WERI-Rb-1 (cell line): ENCODE data around the gene ZSWIM8.

Source experiments
- DNase-seq: peaks from one replicate; pipeline ENCODE4 v3.0.0-alpha.2; 2020
- H3K27ac ChIP-seq: fragments of 250-450 bp; sonication (Bioruptor Pico); 2 replicates; pipeline ENCODE4 v1.5.1; 2020; ENCODE audit warnings: mild to moderate bottlenecking, moderate library complexity
- H3K27me3 ChIP-seq: fragments of 250-450 bp; sonication (Bioruptor Pico); 2 replicates; pipeline ENCODE4 v1.5.1; 2021; ENCODE audit warnings: mild to moderate bottlenecking, low read depth, moderate library complexity; ENCODE audit not compliant: insufficient read depth, severe bottlenecking
- H3K36me3 ChIP-seq: fragments of 250-450 bp; sonication (Bioruptor Pico); 2 replicates; pipeline ENCODE4 v1.5.1; 2020; ENCODE audit warnings: mild to moderate bottlenecking, moderate library complexity
- H3K4me3 ChIP-seq: 2 replicates; pipeline ENCODE4 v1.5.1; 2011; ENCODE audit warnings: low read depth, mild to moderate bottlenecking, control low read depth, low read length
- H3K9me3 ChIP-seq: fragments of 250-450 bp; sonication (Bioruptor Pico); 2 replicates; pipeline ENCODE4 v1.5.1; 2021; ENCODE audit warnings: mild to moderate bottlenecking, moderate library complexity; ENCODE audit not compliant: severe bottlenecking
- TF ChIP-seq, protein P1 (sequence below): IDR thresholded peaks from 2 replicates; pipeline ENCODE4 v1.5.1; 2011; ENCODE audit warnings: low read depth, mild to moderate bottlenecking, control low read depth, inconsistent platforms, low read length

ZSWIM8 gene

DNA sequence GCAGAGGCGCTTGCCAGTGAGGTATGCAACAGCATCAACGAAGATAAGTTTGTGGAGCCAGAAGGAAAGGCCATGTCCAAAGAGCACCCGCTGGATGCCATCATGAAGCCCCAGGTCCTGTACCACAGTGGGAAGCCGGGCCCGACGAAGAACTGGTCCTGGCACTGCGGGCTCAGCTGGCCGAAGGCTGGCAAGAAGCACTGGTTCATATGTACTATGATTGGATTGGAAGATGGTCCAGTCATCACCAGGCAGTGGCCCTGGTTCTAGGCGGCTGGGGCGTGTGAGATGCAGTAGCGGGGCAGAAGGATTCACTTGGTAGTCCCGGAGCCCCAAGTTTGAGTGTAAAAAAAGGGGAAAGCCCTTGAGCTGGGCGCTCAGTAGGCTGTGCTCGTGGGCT is 22.1 kb downstream of the ZSWIM8 start:
- no peak for DNase-seq
- Histone ChIP-seq H3K27ac (no peak overlapping the region), H3K9me3 (no peaks in the 10 kb centered on the region), H3K27me3 (no peaks in the 10 kb centered on the region), H3K4me3 (no peak overlapping the region), H3K36me3 (peaks cover 39% of the 10 kb centered on the region)
- TF ChIP-seq, protein P1, sequence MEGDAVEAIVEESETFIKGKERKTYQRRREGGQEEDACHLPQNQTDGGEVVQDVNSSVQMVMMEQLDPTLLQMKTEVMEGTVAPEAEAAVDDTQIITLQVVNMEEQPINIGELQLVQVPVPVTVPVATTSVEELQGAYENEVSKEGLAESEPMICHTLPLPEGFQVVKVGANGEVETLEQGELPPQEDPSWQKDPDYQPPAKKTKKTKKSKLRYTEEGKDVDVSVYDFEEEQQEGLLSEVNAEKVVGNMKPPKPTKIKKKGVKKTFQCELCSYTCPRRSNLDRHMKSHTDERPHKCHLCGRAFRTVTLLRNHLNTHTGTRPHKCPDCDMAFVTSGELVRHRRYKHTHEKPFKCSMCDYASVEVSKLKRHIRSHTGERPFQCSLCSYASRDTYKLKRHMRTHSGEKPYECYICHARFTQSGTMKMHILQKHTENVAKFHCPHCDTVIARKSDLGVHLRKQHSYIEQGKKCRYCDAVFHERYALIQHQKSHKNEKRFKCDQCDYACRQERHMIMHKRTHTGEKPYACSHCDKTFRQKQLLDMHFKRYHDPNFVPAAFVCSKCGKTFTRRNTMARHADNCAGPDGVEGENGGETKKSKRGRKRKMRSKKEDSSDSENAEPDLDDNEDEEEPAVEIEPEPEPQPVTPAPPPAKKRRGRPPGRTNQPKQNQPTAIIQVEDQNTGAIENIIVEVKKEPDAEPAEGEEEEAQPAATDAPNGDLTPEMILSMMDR: no peak

DNA sequence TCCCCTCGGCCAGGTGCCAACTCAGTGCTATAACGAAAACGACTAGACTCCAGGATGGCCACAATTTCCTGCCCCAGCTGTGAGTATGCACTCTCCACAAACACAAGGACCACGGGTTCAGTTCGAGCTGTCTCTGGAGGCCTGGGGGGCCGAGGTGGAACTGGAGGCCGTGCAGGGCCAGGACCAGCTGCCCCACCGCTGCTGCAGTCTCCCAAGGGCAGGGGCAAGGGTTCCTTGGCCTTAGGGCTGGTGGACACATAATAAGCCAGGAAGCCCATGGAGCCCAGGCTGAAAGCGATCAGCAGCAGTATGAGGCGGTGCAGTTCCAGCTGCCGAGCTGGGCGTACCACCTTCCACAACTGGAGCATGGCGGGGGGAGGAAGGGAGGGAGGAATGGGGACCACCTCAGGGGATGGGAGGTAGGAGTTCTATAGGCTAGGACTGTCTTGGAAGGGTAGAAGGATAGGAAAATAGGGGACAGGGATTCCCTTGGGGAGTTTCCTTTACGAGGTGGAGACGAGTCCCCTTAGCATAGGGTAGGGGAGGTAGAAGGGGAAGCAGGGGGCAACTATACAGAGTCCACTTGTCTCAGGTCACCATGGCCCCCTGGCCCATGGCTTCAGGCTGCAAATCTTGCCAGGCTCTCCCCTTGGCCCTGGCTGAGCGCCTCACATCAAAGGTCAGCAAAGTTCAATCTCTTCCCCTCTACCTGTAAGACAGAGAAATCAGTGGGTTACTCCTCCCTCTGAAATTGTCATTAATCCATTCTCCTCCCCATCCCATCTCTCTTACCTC is 22.8 kb downstream of the ZSWIM8 start:
- no peak overlapping the region for H3K4me3 ChIP-seq
- H3K36me3 ChIP-seq: peaks cover 40% of the 10 kb centered on the region
- no peaks in the 10 kb centered on the region for H3K9me3 ChIP-seq
- H3K27ac ChIP-seq: no peak overlapping the region
- no peaks in the 10 kb centered on the region for H3K27me3 ChIP-seq
- TF ChIP-seq, protein P1: no peak
- no peak for DNase-seq

DNA sequence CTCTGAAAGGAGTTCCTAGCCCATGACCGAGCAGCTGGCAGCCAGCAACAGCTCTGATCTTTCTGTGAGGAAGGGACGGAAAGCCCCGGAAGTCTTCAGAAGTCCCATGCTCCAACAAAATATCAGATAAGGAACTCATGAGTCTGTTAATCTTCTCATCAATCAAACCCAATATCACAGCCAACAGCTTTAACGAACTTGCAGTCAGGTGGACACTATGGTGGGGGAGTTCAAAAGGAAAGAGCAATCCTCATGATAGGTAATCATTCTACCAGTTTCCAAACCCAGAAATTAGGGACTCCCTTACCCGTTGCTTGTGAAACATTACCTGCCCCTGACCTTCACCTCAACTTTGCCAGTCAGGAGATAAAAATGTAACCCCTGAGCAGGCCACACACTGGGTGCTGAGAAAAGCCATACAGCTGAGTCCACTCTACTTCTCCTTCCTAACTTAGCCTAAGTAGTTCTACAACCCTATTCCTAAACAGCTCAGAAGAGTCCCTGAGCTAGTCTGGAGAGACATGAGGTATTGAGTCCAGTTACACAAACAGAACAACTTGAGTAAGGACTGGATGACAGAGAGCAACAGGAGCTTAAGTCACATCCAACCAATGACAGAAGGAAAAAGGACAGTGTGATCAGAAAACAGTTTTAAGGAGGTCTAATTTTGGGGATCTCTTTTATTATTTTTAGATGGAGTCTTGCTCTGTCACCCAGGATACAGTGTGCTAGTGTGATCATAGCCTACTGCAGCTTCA is 23.8 kb downstream of the ZSWIM8 start:
- Histone ChIP-seq H3K27ac (no peak overlapping the region), H3K27me3 (no peaks in the 10 kb centered on the region), H3K36me3 (peaks cover 40% of the 10 kb centered on the region), H3K4me3 (no peak overlapping the region), H3K9me3 (no peaks in the 10 kb centered on the region)
- TF ChIP-seq, protein P1: no peak
- DNase-seq: no peak

DNA sequence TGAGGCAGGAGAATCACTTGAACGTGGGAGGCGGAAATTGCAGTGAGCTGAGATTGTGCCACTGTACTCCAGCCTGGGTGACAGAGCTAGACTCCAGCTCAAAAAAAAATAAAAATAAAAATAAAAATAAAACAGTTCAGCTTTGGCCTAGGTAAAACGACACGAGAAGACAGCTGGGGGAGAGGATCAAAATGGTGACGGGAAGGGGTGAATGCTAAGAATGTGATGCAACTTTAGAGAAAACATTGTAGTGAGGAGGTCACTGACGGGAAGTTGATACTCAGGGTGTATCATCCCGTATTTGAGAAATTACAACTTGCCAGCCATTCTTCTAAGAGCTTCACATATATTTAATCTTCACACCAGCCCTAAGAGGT is 24.9 kb downstream of the ZSWIM8 start:
- no peak overlapping the region for H3K27ac ChIP-seq
- H3K36me3 ChIP-seq: peaks cover 39% of the 10 kb centered on the region
- no peaks in the 10 kb centered on the region for H3K9me3 ChIP-seq
- peak overlapping the region; percentile 78 for H3K4me3 ChIP-seq
- DNase-seq: no peak
- H3K27me3 ChIP-seq: no peaks in the 10 kb centered on the region
- TF ChIP-seq, protein P1: no peak

DNA sequence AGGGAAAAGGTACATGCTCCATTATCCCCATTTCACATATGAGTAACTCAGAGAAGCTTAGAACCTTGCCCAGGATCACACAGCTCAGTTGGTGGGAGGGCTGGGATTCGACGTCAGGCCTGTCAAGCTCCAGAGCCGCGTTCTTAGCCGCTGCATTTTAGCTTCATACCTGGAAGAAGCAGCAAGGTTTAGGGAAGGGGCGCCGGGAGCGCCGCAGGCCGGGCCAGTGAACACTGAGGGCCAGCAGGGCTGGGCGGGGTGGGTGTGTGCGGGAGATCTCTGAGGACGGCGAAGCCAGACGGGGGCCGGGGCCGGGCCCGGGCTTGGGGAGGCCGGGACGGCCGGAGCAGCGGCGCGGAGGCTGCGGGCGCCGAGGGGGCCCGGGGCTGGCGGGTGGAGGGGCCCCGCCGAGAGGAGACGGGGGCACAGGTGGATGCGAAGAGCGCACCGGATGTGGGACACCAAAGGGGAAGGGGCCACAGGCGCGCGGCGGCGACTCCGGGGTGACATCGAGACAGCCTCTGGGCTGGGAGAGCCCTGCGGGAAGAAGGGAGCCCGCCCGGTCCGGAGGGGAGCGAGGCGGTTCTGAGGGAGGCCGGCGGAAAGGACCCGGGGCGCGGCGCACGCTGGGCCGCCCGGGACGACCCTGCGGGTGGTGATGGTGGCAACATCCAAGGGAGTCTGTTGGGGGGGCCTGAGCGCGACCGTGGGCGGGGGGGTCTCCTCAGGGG is 25.5 kb downstream of the ZSWIM8 start:
- Histone ChIP-seq H3K9me3 (no peaks in the 10 kb centered on the region), H3K27me3 (no peaks in the 10 kb centered on the region), H3K36me3 (peaks cover 39% of the 10 kb centered on the region), H3K4me3 (peak overlapping the region; percentile 78), H3K27ac (peak overlapping the region; percentile 80)
- TF ChIP-seq, protein P1: no peak
- no peak for DNase-seq
